ENCODE results near the gene RAB27A. TPM values are rescaled to one million over a fixed set of nuclear protein-coding genes. Genes with fewer than 3 reads are reported as not detected.

Gene RAB27A
- total RNA-seq, 1 donor from 2014 or later = 74.4 TPM

DNA sequence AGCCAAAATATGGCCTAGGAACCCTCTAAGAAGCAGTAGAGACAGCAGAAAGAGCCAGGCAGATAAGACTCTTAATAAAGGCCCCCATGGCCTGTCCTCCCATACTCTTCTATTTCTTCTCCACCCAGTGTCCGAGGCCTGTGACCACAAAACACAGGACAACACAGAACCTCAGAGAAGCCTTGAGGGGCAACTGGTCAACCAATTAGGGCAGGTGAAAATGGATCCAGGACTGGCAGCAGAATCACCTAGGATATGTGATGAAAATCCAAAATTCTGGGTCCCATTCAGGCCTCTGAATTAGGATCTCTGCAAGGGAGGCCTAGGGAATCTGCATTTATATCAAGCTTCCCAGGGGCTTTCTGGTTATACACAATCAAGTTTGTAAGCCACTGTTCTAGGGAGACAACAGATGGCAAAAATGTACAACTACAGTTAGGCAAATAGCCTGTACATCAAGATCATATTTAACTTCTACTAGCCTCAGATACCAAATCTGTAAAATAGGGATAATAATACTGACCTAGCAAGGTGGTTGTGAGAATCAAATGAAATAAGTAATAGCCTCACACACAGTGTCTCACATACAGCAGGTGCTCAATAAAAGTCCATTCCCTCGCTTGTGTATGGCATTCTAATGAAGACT lies 10.4 kb downstream of the RAB27A start:
- Mint-ChIP-seq H3K27me3 (ENCODE audit: low read depth) (no peaks in the 10 kb centered on the region), H3K27ac (peak overlapping the region; percentile 98), H3K9me3 (peaks cover 6% of the 10 kb centered on the region), H3K36me3 (ENCODE audit: low read depth) (peaks cover 57% of the 10 kb centered on the region), H3K4me3 (ENCODE audit: low read depth) (peak overlapping the region; percentile 47), H3K4me1 (ENCODE audit: low read depth) (peaks cover 81% of the 10 kb centered on the region)
- intact Hi-C loops (cut with micrococcal nuclease) = loop anchor here (1.0 kb wide), 1 partner anchor 58 kb away; no protein-coding TSS in a partner anchor
- no peak for DNase-seq (ENCODE audit: low spot score)

GRCh38 chr15:55277715-55278114 lies 11.9 kb downstream of the RAB27A start:
- peaks cover 77% of the 10 kb centered on the region for H3K4me1 Mint-ChIP-seq (ENCODE audit: low read depth)
- intact Hi-C loops (cut with micrococcal nuclease) = loop anchor here (1.0 kb wide), 4 partner anchors 10 to 384 kb away; no protein-coding TSS in a partner anchor
- H3K36me3 Mint-ChIP-seq (ENCODE audit: low read depth) = peaks cover 62% of the 10 kb centered on the region
- DNase-seq (ENCODE audit: low spot score) = no peak
- peak overlapping the region; percentile 59 for H3K4me3 Mint-ChIP-seq (ENCODE audit: low read depth)
- H3K27ac Mint-ChIP-seq = peak overlapping the region; percentile 93
- peaks cover 17% of the 10 kb centered on the region for H3K9me3 Mint-ChIP-seq
- no peaks in the 10 kb centered on the region for H3K27me3 Mint-ChIP-seq (ENCODE audit: low read depth)

GRCh38 chr15:55277116-55277564 lies 12.5 kb downstream of the RAB27A start:
- peak; percentile 66 for DNase-seq (ENCODE audit: low spot score)
- intact Hi-C loops (cut with micrococcal nuclease) = loop anchor here (1.0 kb wide), 4 partner anchors 10 to 384 kb away; no protein-coding TSS in a partner anchor
- peaks cover 20% of the 10 kb centered on the region for H3K9me3 Mint-ChIP-seq
- peaks cover 64% of the 10 kb centered on the region for H3K36me3 Mint-ChIP-seq (ENCODE audit: low read depth)
- no peaks in the 10 kb centered on the region for H3K27me3 Mint-ChIP-seq (ENCODE audit: low read depth)
- peaks cover 75% of the 10 kb centered on the region for H3K4me1 Mint-ChIP-seq (ENCODE audit: low read depth)
- H3K4me3 Mint-ChIP-seq (ENCODE audit: low read depth) = peak overlapping the region; percentile 59
- peak overlapping the region; percentile 93 for H3K27ac Mint-ChIP-seq

GRCh38 chr15:55276324-55276723 lies 13.3 kb downstream of the RAB27A start:
- intact Hi-C loops (cut with micrococcal nuclease) = no loop called here
- Mint-ChIP-seq H3K9me3 (peaks cover 20% of the 10 kb centered on the region), H3K4me1 (ENCODE audit: low read depth) (peaks cover 72% of the 10 kb centered on the region), H3K27me3 (ENCODE audit: low read depth) (no peaks in the 10 kb centered on the region), H3K27ac (peak overlapping the region; percentile 93), H3K4me3 (ENCODE audit: low read depth) (no peak overlapping the region), H3K36me3 (ENCODE audit: low read depth) (peaks cover 58% of the 10 kb centered on the region)
- DNase-seq (ENCODE audit: low spot score) = no peak

GRCh38 chr15:55270291-55270690 lies 19.3 kb downstream of the RAB27A start:
- peaks cover 75% of the 10 kb centered on the region for H3K36me3 Mint-ChIP-seq (ENCODE audit: low read depth)
- no peak overlapping the region for H3K4me3 Mint-ChIP-seq (ENCODE audit: low read depth)
- H3K9me3 Mint-ChIP-seq = peaks cover 14% of the 10 kb centered on the region
- intact Hi-C loops (cut with micrococcal nuclease) = no loop called here
- no peaks in the 10 kb centered on the region for H3K27me3 Mint-ChIP-seq (ENCODE audit: low read depth)
- H3K27ac Mint-ChIP-seq = peak overlapping the region; percentile 58
- H3K4me1 Mint-ChIP-seq (ENCODE audit: low read depth) = peaks cover 73% of the 10 kb centered on the region
- DNase-seq (ENCODE audit: low spot score) = no peak

DNA sequence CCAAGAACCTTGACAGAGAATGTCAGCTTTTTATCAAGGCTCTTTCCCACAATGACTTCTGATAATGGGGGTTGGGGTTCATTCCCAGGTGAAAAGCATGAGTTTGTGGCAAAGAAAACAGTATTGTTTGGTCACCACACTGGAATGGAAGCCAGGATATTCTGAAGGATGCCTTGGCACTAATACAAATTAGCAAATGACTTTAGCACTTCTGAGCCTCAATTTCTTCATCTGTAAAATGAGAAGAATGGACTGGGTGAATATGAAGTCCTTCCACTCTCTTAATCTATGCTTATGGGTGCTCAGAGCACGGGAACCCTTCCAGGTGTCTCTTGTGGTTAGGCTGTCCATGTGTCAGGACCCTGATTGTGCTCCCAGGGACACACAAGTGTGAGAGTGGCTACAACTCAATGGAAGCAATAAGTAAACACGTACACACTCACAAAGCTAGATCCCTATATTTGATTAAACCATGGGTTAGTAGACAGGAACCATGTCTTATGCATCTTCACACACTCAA lies 21.4 kb downstream of the RAB27A start:
- Mint-ChIP-seq H3K9me3 (peaks cover 5% of the 10 kb centered on the region), H3K4me1 (ENCODE audit: low read depth) (peaks cover 65% of the 10 kb centered on the region), H3K36me3 (ENCODE audit: low read depth) (peaks cover 68% of the 10 kb centered on the region), H3K27me3 (ENCODE audit: low read depth) (no peaks in the 10 kb centered on the region), H3K4me3 (ENCODE audit: low read depth) (no peak overlapping the region), H3K27ac (peak overlapping the region; percentile 91)
- DNase-seq (ENCODE audit: low spot score) = no peak
- intact Hi-C loops (cut with micrococcal nuclease) = no loop called here

DNA sequence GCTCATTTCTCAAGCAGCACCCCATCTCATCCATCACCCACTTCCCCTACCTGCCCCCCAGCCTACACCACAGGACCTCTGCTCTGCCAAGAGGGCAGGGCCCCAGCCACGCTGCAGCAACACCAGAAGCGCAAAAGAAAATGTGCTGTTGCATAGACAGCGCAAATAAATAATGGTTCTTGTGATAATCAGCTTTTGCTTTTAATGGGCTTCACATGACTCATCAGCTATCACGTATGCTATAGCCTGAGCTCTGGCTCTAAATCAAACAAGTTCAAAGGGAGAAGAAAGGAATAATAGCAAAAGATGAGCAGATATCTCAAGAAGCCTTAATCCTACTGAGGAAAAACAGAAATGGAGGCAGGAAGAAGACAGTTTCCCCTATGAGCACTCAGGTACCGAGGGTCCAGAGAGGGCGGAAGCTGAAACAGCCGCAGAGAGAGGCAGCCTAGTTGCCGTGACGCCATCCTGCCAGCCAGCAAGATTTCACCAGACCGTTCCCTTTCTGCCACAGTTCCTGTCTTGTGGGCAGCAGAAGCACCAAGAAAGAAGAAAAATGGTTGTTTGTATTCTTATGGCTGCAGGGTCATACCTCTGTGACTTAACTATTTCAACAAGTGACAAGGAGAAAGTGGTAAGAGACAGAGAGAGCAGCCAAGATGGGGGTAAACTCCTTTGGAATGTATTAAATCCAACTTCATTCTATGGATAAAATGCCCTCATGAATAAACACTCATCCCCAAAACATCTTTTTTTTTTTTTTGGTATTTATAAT lies 22.0 kb downstream of the RAB27A start:
- intact Hi-C loops (cut with micrococcal nuclease) = loop anchor here (1.0 kb wide), 3 partner anchors 10 to 27 kb away; partner anchors contain the start of gene RAB27A
- Mint-ChIP-seq H3K36me3 (ENCODE audit: low read depth) (peaks cover 71% of the 10 kb centered on the region), H3K27ac (peak overlapping the region; percentile 91), H3K4me3 (ENCODE audit: low read depth) (peak overlapping the region; percentile 62), H3K27me3 (ENCODE audit: low read depth) (no peaks in the 10 kb centered on the region), H3K9me3 (peaks cover 2% of the 10 kb centered on the region), H3K4me1 (ENCODE audit: low read depth) (peaks cover 64% of the 10 kb centered on the region)
- peak; percentile 59 for DNase-seq (ENCODE audit: low spot score)

GRCh38 chr15:55266547-55266946 lies 23.1 kb downstream of the RAB27A start:
- Mint-ChIP-seq H3K4me3 (ENCODE audit: low read depth) (peak overlapping the region; percentile 60), H3K36me3 (ENCODE audit: low read depth) (peaks cover 73% of the 10 kb centered on the region), H3K27me3 (ENCODE audit: low read depth) (no peaks in the 10 kb centered on the region), H3K9me3 (no peaks in the 10 kb centered on the region), H3K4me1 (ENCODE audit: low read depth) (peaks cover 58% of the 10 kb centered on the region), H3K27ac (peak overlapping the region; percentile 91)
- intact Hi-C loops (cut with micrococcal nuclease) = no loop called here
- no peak for DNase-seq (ENCODE audit: low spot score)

DNA sequence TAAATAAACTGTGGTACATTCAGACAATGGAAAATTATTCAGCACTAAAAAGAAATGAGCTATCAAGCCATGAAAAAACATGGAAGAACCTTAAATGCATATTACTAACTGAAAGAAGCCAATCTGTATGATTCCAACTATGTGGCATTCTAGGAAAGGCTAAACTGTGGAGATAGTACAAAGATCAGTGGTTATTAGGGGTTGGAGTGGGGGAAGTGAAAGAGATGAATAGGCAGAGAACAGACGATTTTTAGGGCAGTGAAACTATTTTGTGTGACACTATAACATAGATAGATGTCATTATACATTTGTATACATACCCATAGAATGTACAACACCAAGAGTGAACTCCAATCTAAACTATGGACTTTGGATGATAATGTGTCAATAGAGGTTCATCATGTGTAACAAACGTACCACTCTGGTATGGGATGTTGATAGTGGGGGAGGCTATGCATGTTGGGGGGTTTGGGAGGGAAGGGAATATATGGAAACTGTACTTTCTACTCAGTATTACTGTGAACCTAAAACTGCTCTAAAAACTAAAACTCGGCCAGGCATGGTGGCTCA lies 29.0 kb downstream of the RAB27A start:
- peaks cover 42% of the 10 kb centered on the region for H3K4me1 Mint-ChIP-seq (ENCODE audit: low read depth)
- H3K36me3 Mint-ChIP-seq (ENCODE audit: low read depth) = peaks cover 56% of the 10 kb centered on the region
- H3K27me3 Mint-ChIP-seq (ENCODE audit: low read depth) = no peaks in the 10 kb centered on the region
- no peak overlapping the region for H3K4me3 Mint-ChIP-seq (ENCODE audit: low read depth)
- no peaks in the 10 kb centered on the region for H3K9me3 Mint-ChIP-seq
- intact Hi-C loops (cut with micrococcal nuclease) = no loop called here
- H3K27ac Mint-ChIP-seq = no peak overlapping the region
- DNase-seq (ENCODE audit: low spot score) = no peak

- peaks cover 53% of the 10 kb centered on the region for H3K4me1 Mint-ChIP-seq (ENCODE audit: low read depth)
- H3K9me3 Mint-ChIP-seq = no peaks in the 10 kb centered on the region
- H3K36me3 Mint-ChIP-seq (ENCODE audit: low read depth) = peaks cover 39% of the 10 kb centered on the region
Measured at GRCh38 chr15:55257938-55258337, 31.7 kb downstream of the RAB27A start.

GRCh38 chr15:55257012-55257670 lies 32.5 kb downstream of the RAB27A start:
- intact Hi-C loops (cut with micrococcal nuclease) = loop anchor here (5.0 kb wide), 1 partner anchor 35 kb away; no protein-coding TSS in a partner anchor
- peak overlapping the region; percentile 14 for H3K4me3 Mint-ChIP-seq (ENCODE audit: low read depth)
- H3K36me3 Mint-ChIP-seq (ENCODE audit: low read depth) = peaks cover 36% of the 10 kb centered on the region
- no peaks in the 10 kb centered on the region for H3K27me3 Mint-ChIP-seq (ENCODE audit: low read depth)
- DNase-seq (ENCODE audit: low spot score) = no peak
- peaks cover 53% of the 10 kb centered on the region for H3K4me1 Mint-ChIP-seq (ENCODE audit: low read depth)
- H3K27ac Mint-ChIP-seq = peak overlapping the region; percentile 82
- H3K9me3 Mint-ChIP-seq = no peaks in the 10 kb centered on the region

More at GRCh38 chr15:55257938-55258337, 31.7 kb downstream of the RAB27A start:
- Mint-ChIP-seq H3K27ac (peak overlapping the region; percentile 65), H3K4me3 (ENCODE audit: low read depth) (no peak overlapping the region), H3K27me3 (ENCODE audit: low read depth) (no peaks in the 10 kb centered on the region)
- no peak for DNase-seq (ENCODE audit: low spot score)
- intact Hi-C loops (cut with micrococcal nuclease) = loop anchor here (5.0 kb wide), 1 partner anchor 36 kb away; no protein-coding TSS in a partner anchor

All from activated T-helper 2 cell treated with anti-CD3 and anti-CD28 coated beads, Interferon-gamma antibody, Interleukin-2, Interleukin-4, amounts not matched to agents 10 μg/mL and 5 μg/mL and 100 μg/mL, durations not matched to agents 14 hours and 24 hours and 36 hours (primary cell).